GM23338 (cell line): ENCODE measurements around the gene ZNF275.

Experiments used
- EZH2 ChIP-seq: fragments of 200-600 bp; sonication (generic); IDR thresholded peaks from one replicate; pipeline ENCODE4 v1.8.0; 2017; ENCODE audit warnings: antibody characterized with exemption, mild to moderate bottlenecking, low read depth; ENCODE audit not compliant: unreplicated experiment
- EZH2phosphoT487 ChIP-seq: fragments of 200-600 bp; sonication (generic); IDR thresholded peaks from one replicate; pipeline ENCODE4 v1.8.1; 2018; ENCODE audit warnings: antibody characterized with exemption; ENCODE audit not compliant: unreplicated experiment
- POLR2AphosphoS5 ChIP-seq: IDR thresholded peaks from 2 replicates; pipeline ENCODE4 v1.6.1; 2016; ENCODE audit warnings: antibody characterized with exemption, low read depth
- TF ChIP-seq, protein P1 (sequence below), 2 experiments: fragments of 200-600 bp in 1 of 2; sonication (generic) in 1 of 2; conservative IDR thresholded peaks; 2 replicates each; pipeline versions ENCODE4 v1.5.1 to v1.6.1; 2016 to 2017; ENCODE audit warnings: antibody characterized with exemption in 2 of 2, low read depth in 2 of 2, mild to moderate bottlenecking in 2 of 2, moderate library complexity in 1 of 2
- TF ChIP-seq, protein P2 (sequence below): IDR thresholded peaks from 2 replicates; pipeline ENCODE4 v1.6.1; 2016; ENCODE audit warnings: antibody characterized with exemption

- TF ChIP-seq, protein P1, sequence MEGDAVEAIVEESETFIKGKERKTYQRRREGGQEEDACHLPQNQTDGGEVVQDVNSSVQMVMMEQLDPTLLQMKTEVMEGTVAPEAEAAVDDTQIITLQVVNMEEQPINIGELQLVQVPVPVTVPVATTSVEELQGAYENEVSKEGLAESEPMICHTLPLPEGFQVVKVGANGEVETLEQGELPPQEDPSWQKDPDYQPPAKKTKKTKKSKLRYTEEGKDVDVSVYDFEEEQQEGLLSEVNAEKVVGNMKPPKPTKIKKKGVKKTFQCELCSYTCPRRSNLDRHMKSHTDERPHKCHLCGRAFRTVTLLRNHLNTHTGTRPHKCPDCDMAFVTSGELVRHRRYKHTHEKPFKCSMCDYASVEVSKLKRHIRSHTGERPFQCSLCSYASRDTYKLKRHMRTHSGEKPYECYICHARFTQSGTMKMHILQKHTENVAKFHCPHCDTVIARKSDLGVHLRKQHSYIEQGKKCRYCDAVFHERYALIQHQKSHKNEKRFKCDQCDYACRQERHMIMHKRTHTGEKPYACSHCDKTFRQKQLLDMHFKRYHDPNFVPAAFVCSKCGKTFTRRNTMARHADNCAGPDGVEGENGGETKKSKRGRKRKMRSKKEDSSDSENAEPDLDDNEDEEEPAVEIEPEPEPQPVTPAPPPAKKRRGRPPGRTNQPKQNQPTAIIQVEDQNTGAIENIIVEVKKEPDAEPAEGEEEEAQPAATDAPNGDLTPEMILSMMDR (conservative IDR thresholded peaks at IDR 0.05; ENCODE audit: low read depth in 2 of 2): no peak
- TF ChIP-seq EZH2 (no peak), EZH2phosphoT487 (no peak), POLR2AphosphoS5 (no peak)
- TF ChIP-seq, protein P2, sequence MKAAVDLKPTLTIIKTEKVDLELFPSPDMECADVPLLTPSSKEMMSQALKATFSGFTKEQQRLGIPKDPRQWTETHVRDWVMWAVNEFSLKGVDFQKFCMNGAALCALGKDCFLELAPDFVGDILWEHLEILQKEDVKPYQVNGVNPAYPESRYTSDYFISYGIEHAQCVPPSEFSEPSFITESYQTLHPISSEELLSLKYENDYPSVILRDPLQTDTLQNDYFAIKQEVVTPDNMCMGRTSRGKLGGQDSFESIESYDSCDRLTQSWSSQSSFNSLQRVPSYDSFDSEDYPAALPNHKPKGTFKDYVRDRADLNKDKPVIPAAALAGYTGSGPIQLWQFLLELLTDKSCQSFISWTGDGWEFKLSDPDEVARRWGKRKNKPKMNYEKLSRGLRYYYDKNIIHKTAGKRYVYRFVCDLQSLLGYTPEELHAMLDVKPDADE: no peak
These were observed 9.7 kb downstream of the ZNF275 start for GRCh38 chrX:153343674-153344073.
